GM21786 (cell line): Measurements from ENCODE around the gene DCAF7.
A peak's percentile ranks its signal among the peaks of the same experiment; 100 is the strongest.

Source experiments
- ATAC-seq: cut with Tn5 transposase; IDR thresholded peaks from one replicate; pipeline ENCODE4 v1.9.1; 2021; ENCODE audit not compliant: unreplicated experiment

Gene DCAF7

GRCh38 chr17:63549946-63550816 lies at the start of gene DCAF7:
DCAF7 (plus strand) TSS chr17:63550477; CDS start chr17:63550678, 201 bp downstream.
- ATAC-seq, result peak; percentile 94

GRCh38 chr17:63500543-63501390 lies 49.5 kb upstream of the DCAF7 start:
- ATAC-seq, result no peak

- ATAC-seq, result no peak
Measured at GRCh38 chr17:63503341-63503705, 47.0 kb upstream of the DCAF7 start.

GRCh38 chr17:63504261-63504660 lies 46.0 kb upstream of the DCAF7 start:
- ATAC-seq, result no peak

- ATAC-seq, result no peak
Measured at GRCh38 chr17:63505341-63505740, 44.9 kb upstream of the DCAF7 start.

- ATAC-seq, result no peak
Measured at GRCh38 chr17:63506627-63507026, 43.6 kb upstream of the DCAF7 start.

- no peak for ATAC-seq
Measured at GRCh38 chr17:63511331-63511730, 38.9 kb upstream of the DCAF7 start.

GRCh38 chr17:63512388-63512787 lies 37.9 kb upstream of the DCAF7 start:
- no peak for ATAC-seq

- no peak for ATAC-seq
Measured at GRCh38 chr17:63512896-63513644, 37.2 kb upstream of the DCAF7 start.

- ATAC-seq, result no peak
Measured at GRCh38 chr17:63514477-63514876, 35.8 kb upstream of the DCAF7 start.

GRCh38 chr17:63514974-63515373 lies 35.3 kb upstream of the DCAF7 start:
- no peak for ATAC-seq

GRCh38 chr17:63515426-63515825 lies 34.9 kb upstream of the DCAF7 start:
- ATAC-seq, result no peak

GRCh38 chr17:63516910-63517824 lies 33.1 kb upstream of the DCAF7 start:
- ATAC-seq, result no peak

GRCh38 chr17:63517825-63518534 lies 32.3 kb upstream of the DCAF7 start:
- no peak for ATAC-seq

- ATAC-seq, result no peak
Measured at GRCh38 chr17:63519116-63519881, 31.0 kb upstream of the DCAF7 start.

GRCh38 chr17:63519972-63520882 lies 30.1 kb upstream of the DCAF7 start:
- ATAC-seq, result no peak

GRCh38 chr17:63523253-63523855 lies 26.9 kb upstream of the DCAF7 start, which contains the start of gene KCNH6:
KCNH6 (plus strand) TSS chr17:63523358; CDS start chr17:63523414, 56 bp downstream.
- ATAC-seq, result no peak
